PFSK-1 (cell line): Measurements from ENCODE around the gene MAPK8IP3.

Experiments
- POLR2AphosphoS5 ChIP-seq: IDR thresholded peaks from 2 replicates; pipeline ENCODE4 v1.6.1; 2012; ENCODE audit warnings: low read depth, mild to moderate bottlenecking, control low read depth, low read length, moderate library complexity
- SIN3A ChIP-seq: IDR thresholded peaks from 2 replicates; pipeline ENCODE4 v1.6.1; 2012; ENCODE audit warnings: mild to moderate bottlenecking, low read length, moderate library complexity, borderline replicate concordance; ENCODE audit not compliant: insufficient read depth
- TF ChIP-seq, protein P1 (sequence below), 2 experiments: IDR thresholded peaks; 2 replicates each; pipeline versions ENCODE4 v1.6.1 to v1.8.0; 2011 to 2012; ENCODE audit warnings: low read depth in 2 of 2, low read length in 2 of 2, control low read depth in 1 of 2, inconsistent platforms in 1 of 2, mild to moderate bottlenecking in 1 of 2, moderate library complexity in 1 of 2; ENCODE audit not compliant: insufficient read depth in 1 of 2

GRCh38 chr16:1734816-1735215, 28.8 kb downstream of the MAPK8IP3 start:
- TF ChIP-seq POLR2AphosphoS5 = no peak
- no peak for TF ChIP-seq SIN3A
- TF ChIP-seq, protein P1, sequence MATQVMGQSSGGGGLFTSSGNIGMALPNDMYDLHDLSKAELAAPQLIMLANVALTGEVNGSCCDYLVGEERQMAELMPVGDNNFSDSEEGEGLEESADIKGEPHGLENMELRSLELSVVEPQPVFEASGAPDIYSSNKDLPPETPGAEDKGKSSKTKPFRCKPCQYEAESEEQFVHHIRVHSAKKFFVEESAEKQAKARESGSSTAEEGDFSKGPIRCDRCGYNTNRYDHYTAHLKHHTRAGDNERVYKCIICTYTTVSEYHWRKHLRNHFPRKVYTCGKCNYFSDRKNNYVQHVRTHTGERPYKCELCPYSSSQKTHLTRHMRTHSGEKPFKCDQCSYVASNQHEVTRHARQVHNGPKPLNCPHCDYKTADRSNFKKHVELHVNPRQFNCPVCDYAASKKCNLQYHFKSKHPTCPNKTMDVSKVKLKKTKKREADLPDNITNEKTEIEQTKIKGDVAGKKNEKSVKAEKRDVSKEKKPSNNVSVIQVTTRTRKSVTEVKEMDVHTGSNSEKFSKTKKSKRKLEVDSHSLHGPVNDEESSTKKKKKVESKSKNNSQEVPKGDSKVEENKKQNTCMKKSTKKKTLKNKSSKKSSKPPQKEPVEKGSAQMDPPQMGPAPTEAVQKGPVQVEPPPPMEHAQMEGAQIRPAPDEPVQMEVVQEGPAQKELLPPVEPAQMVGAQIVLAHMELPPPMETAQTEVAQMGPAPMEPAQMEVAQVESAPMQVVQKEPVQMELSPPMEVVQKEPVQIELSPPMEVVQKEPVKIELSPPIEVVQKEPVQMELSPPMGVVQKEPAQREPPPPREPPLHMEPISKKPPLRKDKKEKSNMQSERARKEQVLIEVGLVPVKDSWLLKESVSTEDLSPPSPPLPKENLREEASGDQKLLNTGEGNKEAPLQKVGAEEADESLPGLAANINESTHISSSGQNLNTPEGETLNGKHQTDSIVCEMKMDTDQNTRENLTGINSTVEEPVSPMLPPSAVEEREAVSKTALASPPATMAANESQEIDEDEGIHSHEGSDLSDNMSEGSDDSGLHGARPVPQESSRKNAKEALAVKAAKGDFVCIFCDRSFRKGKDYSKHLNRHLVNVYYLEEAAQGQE (IDR thresholded peaks at IDR 0.05; ENCODE audit: insufficient read depth in 1 of 2, low read depth in 2 of 2, low read length in 2 of 2) = no peak
